GM12878 (cell line): Measurements from ENCODE around the gene FAN1. TPM values are rescaled to one million over a fixed set of nuclear protein-coding genes. Genes with fewer than 3 reads are reported as not detected.
A peak's percentile ranks its signal among the peaks of the same experiment; 100 is the strongest.

Source experiments
- ATAC-seq: fragments of 200-7000 bp; cut with Tn5 transposase; 3 replicates; pipeline ENCODE4 v1.9.1; 2020; ENCODE audit warnings: mild to moderate bottlenecking, moderate library complexity
- BruUV-seq: library from RNA; stranded (reverse); fragments of 400-500 nt; replicated peaks from 2 replicates; lab custom pipeline; 2021; lab: Mats Ljungman, UMichigan
- CTCF ChIA-PET: fragments of 300-600 bp; sonication (Branson Sonifier 250); formaldehyde crosslinking; extraction: SDS; loops from one replicate; lab custom pipeline; 2021; ENCODE audit warnings: inconsistent platforms; lab: Yijun Ruan, JAX
- POLR2A ChIA-PET: fragments of 350-600 bp; formaldehyde crosslinking; extraction: SDS; loops from one replicate; lab custom pipeline; 2021; ENCODE audit warnings: inconsistent platforms; lab: Charles Lee
- RAD21 ChIA-PET: fragments of 300-600 bp; sonication (Branson Sonifier 250); formaldehyde crosslinking; loops from one replicate; lab custom pipeline; 2023; ENCODE audit warnings: antibody characterized with exemption; ENCODE audit not compliant: unreplicated experiment; lab: Charles Lee
- SMC1A ChIA-PET: fragments of 300-600 bp; sonication (Branson Sonifier 250); formaldehyde crosslinking; loops from one replicate; lab custom pipeline; 2023; ENCODE audit not compliant: unreplicated experiment, uncharacterized antibody; lab: Charles Lee
- DNase-seq: peaks from one replicate; pipeline ENCODE4 v3.0.0-alpha.2; 2011; ENCODE audit warnings: low read depth, low spot score
- FAIRE-seq: peaks from 3 replicates; lab custom pipeline; 2011; peaks lifted over from hg19 to GRCh38; lab: Jason Lieb, UNC
- H2AFZ ChIP-seq: 2 replicates; pipeline ENCODE4 v1.6.0; 2011; ENCODE audit warnings: low read depth, low read length, control low read depth; ENCODE audit not compliant: control insufficient read depth
- H3K27ac ChIP-seq: 2 replicates; pipeline ENCODE4 v1.5.1; 2011; ENCODE audit warnings: control low read depth; ENCODE audit not compliant: control insufficient read depth, insufficient read depth
- H3K27me3 ChIP-seq, 2 experiments: replicated peaks in 1 of 2; 2 replicates each; pipeline versions ENCODE4 v1.6.0 to v1.6.1; 2011; ENCODE audit warnings: low read length in 1 of 2; ENCODE audit not compliant: control insufficient read depth in 2 of 2, insufficient read depth in 2 of 2
- H3K36me3 ChIP-seq, 2 experiments: 2 replicates each; pipeline ENCODE4 v1.5.1; 2011; ENCODE audit warnings: low read length in 1 of 2; ENCODE audit not compliant: control insufficient read depth in 2 of 2, insufficient read depth in 2 of 2
- H3K4me1 ChIP-seq: 2 replicates; pipeline ENCODE4 v1.6.1; 2011; ENCODE audit warnings: mild to moderate bottlenecking, low read length, moderate library complexity, mixed read lengths; ENCODE audit not compliant: control insufficient read depth, insufficient read depth
- H3K4me2 ChIP-seq: 2 replicates; pipeline ENCODE4 v1.6.0; 2011; ENCODE audit warnings: control low read depth; ENCODE audit not compliant: control insufficient read depth, insufficient read depth
- H3K4me3 ChIP-seq: fragments of 200-600 bp; sonication (generic); 2 replicates; pipeline ENCODE4 v1.5.1; 2016
- H3K79me2 ChIP-seq: 2 replicates; pipeline ENCODE4 v1.6.0; 2011; ENCODE audit warnings: low read length; ENCODE audit not compliant: control insufficient read depth, insufficient read depth
- H3K9ac ChIP-seq: 2 replicates; pipeline ENCODE4 v1.8.0; 2011; ENCODE audit warnings: low read length, control low read depth, mixed read lengths; ENCODE audit not compliant: control insufficient read depth, insufficient read depth
- H3K9me3 ChIP-seq: replicated peaks from 3 replicates; pipeline ENCODE4 v1.5.1; 2011; ENCODE audit warnings: mild to moderate bottlenecking, low read length; ENCODE audit not compliant: control insufficient read depth, insufficient read depth
- H4K20me1 ChIP-seq: 2 replicates; pipeline ENCODE4 v1.6.0; 2011; ENCODE audit not compliant: control insufficient read depth, insufficient read depth
- BACH1 ChIP-seq: fragments of 450-650 bp; IDR thresholded peaks from 2 replicates; pipeline ENCODE4 v1.6.1; 2017; ENCODE audit warnings: mild to moderate bottlenecking, borderline replicate concordance
- BHLHE40 ChIP-seq, 2 experiments: fragments of 450-650 bp in 1 of 2; IDR thresholded peaks; 2 replicates each; pipeline ENCODE4 v1.6.1; 2011 to 2017; ENCODE audit warnings: low read depth in 2 of 2, borderline replicate concordance in 1 of 2, improper control_type of control experiment in 1 of 2, low read length in 1 of 2, mild to moderate bottlenecking in 1 of 2
- BMI1 ChIP-seq: fragments of 450-650 bp; IDR thresholded peaks from 2 replicates; pipeline ENCODE4 v1.6.1; 2016; ENCODE audit warnings: mild to moderate bottlenecking, moderate library complexity, borderline replicate concordance
- HDAC6 ChIP-seq: fragments of 200-600 bp; sonication (generic); IDR thresholded peaks from one replicate; pipeline ENCODE4 v1.8.0; 2017; ENCODE audit warnings: antibody characterized with exemption; ENCODE audit not compliant: unreplicated experiment
- IRF4 ChIP-seq: IDR thresholded peaks from 2 replicates; pipeline ENCODE4 v1.6.1; 2011; ENCODE audit warnings: low read depth, low read length
- KDM1A ChIP-seq: fragments of 200-600 bp; sonication (generic); IDR thresholded peaks from 2 replicates; pipeline ENCODE4 v1.6.1; 2016; ENCODE audit warnings: borderline replicate concordance
- LARP7 ChIP-seq: fragments of 450-650 bp; IDR thresholded peaks from 2 replicates; pipeline ENCODE4 v1.6.1; 2017; ENCODE audit warnings: mild to moderate bottlenecking
- NBN ChIP-seq: fragments of 450-650 bp; IDR thresholded peaks from 2 replicates; pipeline ENCODE4 v1.6.1; 2016
- NFYA ChIP-seq: IDR thresholded peaks from 2 replicates; pipeline ENCODE4 v1.6.1; 2011; ENCODE audit warnings: low read depth, mild to moderate bottlenecking, low read length, improper control_type of control experiment, borderline replicate concordance
- RAD51 ChIP-seq: fragments of 450-650 bp; IDR thresholded peaks from 2 replicates; pipeline ENCODE4 v1.6.1; 2016; ENCODE audit warnings: moderate library complexity, mild to moderate bottlenecking, inconsistent platforms
- SKIL ChIP-seq: fragments of 450-650 bp; IDR thresholded peaks from 2 replicates; pipeline ENCODE4 v1.6.1; 2017; ENCODE audit warnings: mild to moderate bottlenecking, low read depth, inconsistent platforms; ENCODE audit not compliant: poor library complexity, severe bottlenecking
- SRF ChIP-seq, 2 experiments: IDR thresholded peaks; 2 replicates each; pipeline ENCODE4 v1.6.1; 2011; ENCODE audit warnings: low read depth in 2 of 2, low read length in 2 of 2, mild to moderate bottlenecking in 1 of 2, moderate library complexity in 1 of 2
- STAT1 ChIP-seq: fragments of 450-650 bp; conservative IDR thresholded peaks from 2 replicates; pipeline ENCODE4 v1.6.1; 2014; ENCODE audit warnings: antibody characterized with exemption, mild to moderate bottlenecking
- TBL1XR1 ChIP-seq: IDR thresholded peaks from 2 replicates; pipeline ENCODE4 v1.6.1; 2012; ENCODE audit warnings: low read depth, low read length, improper control_type of control experiment
- ZNF384 ChIP-seq: IDR thresholded peaks from 2 replicates; pipeline ENCODE4 v1.6.1; 2012; ENCODE audit warnings: low read depth, mild to moderate bottlenecking, low read length, improper control_type of control experiment, borderline replicate concordance
- WGBS: methylation state at CpG from one replicate; pipeline ENCODE4 v1.1.6; 2016; ENCODE audit warnings: low lambda C conversion rate; ENCODE audit not compliant: insufficient replicate concordance, insufficient coverage; ENCODE audit errors: missing lambda C conversion rate; 5-methylcytosine and 5-hydroxymethylcytosine counted together
- in situ Hi-C: fragments of 300-500 bp; cut with MboI; formaldehyde crosslinking; loops from 9 replicates; pipeline ENCODE4 v1.14.3; 2018; ENCODE audit warnings: mixed read lengths
- intact Hi-C: fragments of 100-400 bp; cut with micrococcal nuclease; formaldehyde crosslinking; loops from one replicate; pipeline ENCODE4 v1.14.2; 2022; ENCODE audit not compliant: unreplicated experiment
- polyA plus RNA-seq, 11 experiments: library from polyadenylated mRNA; depleted of rRNA in 4 of 11; unstranded in 6 of 11; stranded (reverse) in 5 of 11; fragments of >200 nt; fragmentation: Nextera tagmentation in 4 of 11; fragmentation: Illumina TruSeq in 1 of 11; extraction: Ambion mirVana in 4 of 11; extraction: Trizol in 1 of 11; gene quantifications; 1 replicate in 1 of 11; 2 replicates in 10 of 11; pipeline versions ENCODE4 v1.2.1 to v1.2.3, GENCODE V29; 2011 to 2016; ENCODE audit warnings: inconsistent platforms in 2 of 11, missing spikeins in 2 of 11, low read depth in 1 of 11
- total RNA-seq, 4 experiments: library from RNA; depleted of rRNA in 3 of 4; stranded (reverse); fragments of >200 nt in 3 of 4; fragmentation: Illumina TruSeq in 1 of 4; extraction: Trizol in 1 of 4; gene quantifications; 2 replicates each; pipeline versions ENCODE4 v1.2.1 to v1.2.3, GENCODE V29; 2013 to 2021
- TF ChIP-seq, protein P1 (sequence below): fragments of 450-650 bp; IDR thresholded peaks from 2 replicates; pipeline ENCODE4 v1.6.1; 2016; ENCODE audit warnings: mild to moderate bottlenecking

Gene FAN1
- total and polyA plus RNA-seq, 10 of the 15 experiments (the other 5 are each of a cell fraction or from before 2014, with no cell fraction given), result 0.55 to 18.6 (median 12.6) TPM

DNA sequence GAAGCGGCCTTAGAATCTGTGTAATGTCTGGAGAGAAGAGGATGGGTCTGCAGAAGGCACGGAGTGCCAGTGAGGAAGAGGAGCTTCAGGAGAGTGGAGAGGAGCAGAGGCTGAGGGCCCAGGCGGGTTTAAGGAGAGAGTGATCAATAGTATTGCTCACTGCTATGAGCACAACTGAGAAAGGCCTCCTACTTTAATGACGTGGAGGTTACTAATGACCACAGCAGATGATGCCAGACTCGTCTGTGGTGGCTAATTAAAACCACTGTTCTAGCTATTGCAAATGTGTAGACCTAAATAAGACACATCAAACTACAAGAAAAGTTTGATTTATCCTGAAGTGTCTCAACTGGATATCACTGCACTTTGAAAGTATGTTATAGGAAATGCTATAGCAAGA is 54.5 kb downstream of the FAN1 start:
- no peak overlapping the region for H3K4me2 ChIP-seq
- in situ Hi-C loops, result no loop called here
- TF ChIP-seq KDM1A (no peak), NBN (no peak), HDAC6 (no peak), SRF (IDR thresholded peaks at IDR 0.05; ENCODE audit: low read depth in 2 of 2, low read length in 2 of 2) (no peak), STAT1 (no peak)
- TF ChIP-seq, all 136 proteins: peak for 0
- no peak for FAIRE-seq
- Histone ChIP-seq H2AFZ (no peak overlapping the region), H3K4me1 (peaks cover 4% of the 10 kb centered on the region; the same call in 1 of the 2 replicates), H3K9me3 (no peaks in the 10 kb centered on the region), H4K20me1 (no peaks in the 10 kb centered on the region), H3K27ac (no peak overlapping the region), H3K79me2 (no peaks in the 10 kb centered on the region), H3K9ac (no peak overlapping the region), H3K36me3 (peaks cover 5 to 22% of the 10 kb centered on the region in 2 experiments), H3K27me3 (no peaks in the 10 kb centered on the region), H3K4me3 (no peak overlapping the region)
- DNase-seq, result no peak
- no TSS peak for BruUV-seq
- ChIA-PET CTCF (no interaction called here), SMC1A (no interaction called here), POLR2A (no interaction called here), RAD21 (no interaction called here)
- 84% methylated on average over 5 of the region's 5 CpGs for WGBS
- intact Hi-C loops, result no loop called here
- no peak for ATAC-seq

- in situ Hi-C loops (no loop called here), intact Hi-C loops (no loop called here)
- H2AFZ ChIP-seq, result no peak overlapping the region
- no peak for DNase-seq
- TF ChIP-seq SKIL (no peak), RAD51 (no peak), BHLHE40 (IDR thresholded peaks at IDR 0.05; ENCODE audit: borderline replicate concordance in 1 of 2, low read depth in 2 of 2, low read length in 1 of 2) (no peak), LARP7 (no peak), IRF4 (no peak), NFYA (no peak), ZNF384 (no peak), BACH1 (no peak), STAT1 (no peak), BMI1 (no peak), TBL1XR1 (no peak)
- TF ChIP-seq, protein P1, sequence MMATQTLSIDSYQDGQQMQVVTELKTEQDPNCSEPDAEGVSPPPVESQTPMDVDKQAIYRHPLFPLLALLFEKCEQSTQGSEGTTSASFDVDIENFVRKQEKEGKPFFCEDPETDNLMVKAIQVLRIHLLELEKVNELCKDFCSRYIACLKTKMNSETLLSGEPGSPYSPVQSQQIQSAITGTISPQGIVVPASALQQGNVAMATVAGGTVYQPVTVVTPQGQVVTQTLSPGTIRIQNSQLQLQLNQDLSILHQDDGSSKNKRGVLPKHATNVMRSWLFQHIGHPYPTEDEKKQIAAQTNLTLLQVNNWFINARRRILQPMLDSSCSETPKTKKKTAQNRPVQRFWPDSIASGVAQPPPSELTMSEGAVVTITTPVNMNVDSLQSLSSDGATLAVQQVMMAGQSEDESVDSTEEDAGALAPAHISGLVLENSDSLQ, result no peak
- no peak overlapping the region for H3K4me2 ChIP-seq
- no peak overlapping the region for H3K27ac ChIP-seq
- ChIA-PET CTCF (interaction anchor here (0.8 kb wide), 1 partner anchor 335 kb away, joined by 3 read pairs; no protein-coding TSS in a partner anchor), RAD21 (no interaction called here), POLR2A (interaction anchor here (0.7 kb wide), 1 partner anchor 12 kb away, joined by 3 read pairs; no protein-coding TSS in a partner anchor), SMC1A (interaction anchor here (1.3 to 1.5 kb wide), 2 partner anchors 12 to 18 kb away, joined by 4 read pairs; no protein-coding TSS in a partner anchor)
- H3K4me1 ChIP-seq, result peaks cover 4% of the 10 kb centered on the region; the same call in 1 of the 2 replicates
- peaks cover 1 to 17% of the 10 kb centered on the region in 2 experiments for H3K36me3 ChIP-seq
- FAIRE-seq, result peak; percentile 35
- H3K9me3 ChIP-seq, result no peaks in the 10 kb centered on the region
- no peaks in the 10 kb centered on the region for H3K27me3 ChIP-seq
- no TSS peak for BruUV-seq
- H4K20me1 ChIP-seq, result no peaks in the 10 kb centered on the region
- no peaks in the 10 kb centered on the region for H3K79me2 ChIP-seq
- ATAC-seq, result no peak
- no peak overlapping the region for H3K9ac ChIP-seq
- H3K4me3 ChIP-seq, result no peak overlapping the region
Observed at GRCh38 chr15:30962079-30962478, 58.4 kb downstream of the FAN1 start.
